ENCODE measurements around the gene YWHAB.

DNA sequence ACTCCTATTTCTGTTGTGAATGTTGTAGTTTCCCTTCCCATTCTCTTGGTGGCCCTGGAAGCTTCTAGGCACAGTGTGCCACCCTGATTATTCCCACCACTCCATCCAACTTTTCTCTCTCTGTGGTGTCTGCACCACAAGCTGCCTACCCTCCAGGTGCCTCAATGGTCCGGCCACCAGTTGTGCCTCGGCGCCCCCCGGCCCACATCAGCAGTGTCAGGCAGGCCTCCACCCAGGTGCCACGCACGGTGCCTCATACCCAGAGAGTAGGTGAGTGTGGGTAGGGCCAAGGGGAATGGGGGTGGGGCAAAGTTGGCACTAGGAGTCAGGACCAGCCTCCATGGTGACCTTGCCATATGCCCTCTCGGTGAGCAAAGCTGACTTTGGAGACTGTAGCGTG is 47.4 kb downstream of the YWHAB start:
- TF ChIP-seq, protein P1, sequence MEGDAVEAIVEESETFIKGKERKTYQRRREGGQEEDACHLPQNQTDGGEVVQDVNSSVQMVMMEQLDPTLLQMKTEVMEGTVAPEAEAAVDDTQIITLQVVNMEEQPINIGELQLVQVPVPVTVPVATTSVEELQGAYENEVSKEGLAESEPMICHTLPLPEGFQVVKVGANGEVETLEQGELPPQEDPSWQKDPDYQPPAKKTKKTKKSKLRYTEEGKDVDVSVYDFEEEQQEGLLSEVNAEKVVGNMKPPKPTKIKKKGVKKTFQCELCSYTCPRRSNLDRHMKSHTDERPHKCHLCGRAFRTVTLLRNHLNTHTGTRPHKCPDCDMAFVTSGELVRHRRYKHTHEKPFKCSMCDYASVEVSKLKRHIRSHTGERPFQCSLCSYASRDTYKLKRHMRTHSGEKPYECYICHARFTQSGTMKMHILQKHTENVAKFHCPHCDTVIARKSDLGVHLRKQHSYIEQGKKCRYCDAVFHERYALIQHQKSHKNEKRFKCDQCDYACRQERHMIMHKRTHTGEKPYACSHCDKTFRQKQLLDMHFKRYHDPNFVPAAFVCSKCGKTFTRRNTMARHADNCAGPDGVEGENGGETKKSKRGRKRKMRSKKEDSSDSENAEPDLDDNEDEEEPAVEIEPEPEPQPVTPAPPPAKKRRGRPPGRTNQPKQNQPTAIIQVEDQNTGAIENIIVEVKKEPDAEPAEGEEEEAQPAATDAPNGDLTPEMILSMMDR (IDR thresholded peaks at IDR 0.05) = no peak
- TF ChIP-seq POLR2A (IDR thresholded peaks at IDR 0.05) = no peak
